Measurements from ENCODE around the gene ADGRG3.

Gene ADGRG3

DNA sequence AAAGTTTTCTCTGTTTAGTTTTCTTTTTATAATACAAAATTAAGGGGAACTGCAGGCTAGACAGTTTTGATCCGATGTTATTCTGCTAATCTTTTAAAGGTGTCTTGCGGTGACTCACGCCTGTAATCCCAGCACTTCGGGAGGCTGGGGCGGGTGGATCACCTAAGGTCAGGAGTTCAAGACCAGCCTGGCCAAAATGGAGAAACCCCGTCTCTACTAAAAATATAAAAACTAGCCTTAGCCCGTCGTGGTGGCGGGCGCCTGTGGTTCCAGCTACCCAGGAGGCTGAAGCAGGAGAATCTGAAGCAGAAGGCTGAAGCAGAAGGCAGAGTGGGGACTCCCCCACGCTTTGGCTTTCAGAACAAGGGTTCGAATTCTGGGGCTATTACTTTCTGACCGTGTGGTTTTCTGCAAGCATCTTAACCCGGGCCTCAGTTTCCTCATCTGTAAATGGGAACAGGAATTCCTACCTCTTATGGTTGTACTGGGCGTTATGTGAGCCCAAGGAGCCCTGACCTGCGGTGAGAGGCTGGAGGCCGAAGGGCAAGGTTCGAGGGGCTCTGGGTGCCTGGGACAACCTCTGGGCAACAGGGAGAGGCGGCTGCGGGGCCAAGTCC lies 66.3 kb downstream of the ADGRG3 start:
- DNase-seq (ENCODE audit: insufficient read length) (no peak), FAIRE-seq (peak; percentile 42)
- no peak for TF ChIP-seq POLR2AphosphoS5 (IDR thresholded peaks at IDR 0.05; ENCODE audit: low read depth, low read length)
- no peak for TF ChIP-seq TAF1 (IDR thresholded peaks at IDR 0.05; ENCODE audit: borderline replicate concordance, low read depth, low read length)
- TF ChIP-seq POLR2A (IDR thresholded peaks at IDR 0.05; ENCODE audit: low read depth, low read length), result no peak

DNA sequence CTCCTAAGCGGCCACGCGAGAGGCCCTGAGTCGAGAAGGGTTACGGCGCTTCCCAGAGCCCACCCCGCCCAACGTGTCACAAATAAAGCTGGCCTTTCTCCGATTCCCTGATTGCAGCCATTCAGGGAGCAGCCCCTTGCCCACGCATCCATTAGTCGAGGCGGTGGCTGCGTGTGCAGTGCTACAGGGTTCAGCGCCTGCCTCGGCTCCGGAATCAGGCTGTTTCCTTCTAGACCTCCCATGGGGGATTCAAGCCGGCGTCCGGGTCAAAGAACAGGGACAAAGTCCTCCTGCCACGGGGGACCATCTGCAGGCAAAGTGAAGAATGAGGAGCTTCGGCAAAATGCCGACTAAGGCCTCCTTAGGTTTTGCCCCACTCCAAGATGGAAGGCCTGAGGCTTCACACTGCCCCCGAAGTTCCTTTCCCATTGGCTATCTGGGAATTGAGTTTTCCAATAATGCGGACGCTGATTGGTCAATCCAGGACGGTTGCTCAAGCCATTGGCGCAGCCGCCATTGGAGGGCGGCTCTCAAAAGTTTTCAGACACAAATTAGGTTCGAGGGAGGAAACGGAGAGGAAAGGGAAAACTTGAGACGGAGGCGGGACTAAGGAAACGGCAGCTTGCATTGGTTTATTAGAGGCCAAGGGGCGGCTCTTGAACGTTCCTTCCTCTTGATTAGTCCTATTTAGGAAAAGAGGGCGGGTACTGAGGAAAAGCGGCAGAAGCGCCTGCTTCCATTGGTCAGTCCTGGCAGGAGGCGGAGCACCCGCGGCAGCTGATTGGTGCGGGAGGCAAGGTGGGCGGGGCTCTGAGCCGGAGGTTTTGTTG lies 67.0 kb downstream of the ADGRG3 start:
- TF ChIP-seq TAF1 (IDR thresholded peaks at IDR 0.05; ENCODE audit: borderline replicate concordance, low read depth, low read length), result peak; percentile 65
- TF ChIP-seq POLR2AphosphoS5 (IDR thresholded peaks at IDR 0.05; ENCODE audit: low read depth, low read length), result peak; percentile 76
- TF ChIP-seq POLR2A (IDR thresholded peaks at IDR 0.05; ENCODE audit: low read depth, low read length), result peak; percentile 67
- peak; percentile 100 for FAIRE-seq
- DNase-seq (ENCODE audit: insufficient read length), result peak; percentile 97

DNA sequence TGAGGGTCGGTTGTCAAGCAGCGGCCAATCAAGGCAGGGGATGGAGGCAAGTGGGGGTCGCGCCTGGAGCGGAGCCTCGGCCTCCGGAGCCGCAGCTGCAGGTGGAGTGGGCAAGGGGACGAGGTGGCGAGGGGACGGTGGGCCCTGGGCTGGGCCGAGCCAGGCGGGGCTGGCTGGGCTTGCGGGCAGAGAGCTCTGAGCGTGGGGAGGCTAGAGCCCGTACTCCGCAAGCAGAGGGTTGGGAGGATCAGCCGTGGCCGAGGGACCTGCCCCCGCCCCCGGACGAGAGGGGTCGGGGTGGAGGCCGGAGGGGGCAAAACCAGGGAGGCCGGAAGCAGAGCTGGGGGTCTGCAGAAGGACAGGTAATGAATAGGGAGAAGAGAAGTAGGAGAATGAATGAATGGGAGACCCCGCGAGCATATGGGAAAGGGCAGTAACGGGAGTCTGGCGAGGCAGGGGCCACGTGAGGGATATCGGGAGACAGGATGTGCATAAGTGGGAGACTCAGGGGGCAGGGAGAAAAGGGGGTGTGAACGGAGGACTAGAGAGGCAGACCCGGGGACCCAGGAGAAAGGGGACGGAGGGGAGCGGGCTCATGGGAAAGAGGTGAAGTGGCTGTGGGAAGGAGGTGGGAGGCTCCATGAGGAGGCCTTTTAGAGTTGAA lies 67.8 kb downstream of the ADGRG3 start, which contains the start of gene KATNB1:
KATNB1 (plus strand) TSS at position 16 of the 664 bp plus-strand sequence. CDS start 1,474 bp downstream, outside the sequence.
- FAIRE-seq (no peak), DNase-seq (ENCODE audit: insufficient read length) (no peak)
- TF ChIP-seq POLR2AphosphoS5 (IDR thresholded peaks at IDR 0.05; ENCODE audit: low read depth, low read length) (no peak), POLR2A (IDR thresholded peaks at IDR 0.05; ENCODE audit: low read depth, low read length) (no peak), TAF1 (IDR thresholded peaks at IDR 0.05; ENCODE audit: borderline replicate concordance, low read depth, low read length) (no peak)

DNA sequence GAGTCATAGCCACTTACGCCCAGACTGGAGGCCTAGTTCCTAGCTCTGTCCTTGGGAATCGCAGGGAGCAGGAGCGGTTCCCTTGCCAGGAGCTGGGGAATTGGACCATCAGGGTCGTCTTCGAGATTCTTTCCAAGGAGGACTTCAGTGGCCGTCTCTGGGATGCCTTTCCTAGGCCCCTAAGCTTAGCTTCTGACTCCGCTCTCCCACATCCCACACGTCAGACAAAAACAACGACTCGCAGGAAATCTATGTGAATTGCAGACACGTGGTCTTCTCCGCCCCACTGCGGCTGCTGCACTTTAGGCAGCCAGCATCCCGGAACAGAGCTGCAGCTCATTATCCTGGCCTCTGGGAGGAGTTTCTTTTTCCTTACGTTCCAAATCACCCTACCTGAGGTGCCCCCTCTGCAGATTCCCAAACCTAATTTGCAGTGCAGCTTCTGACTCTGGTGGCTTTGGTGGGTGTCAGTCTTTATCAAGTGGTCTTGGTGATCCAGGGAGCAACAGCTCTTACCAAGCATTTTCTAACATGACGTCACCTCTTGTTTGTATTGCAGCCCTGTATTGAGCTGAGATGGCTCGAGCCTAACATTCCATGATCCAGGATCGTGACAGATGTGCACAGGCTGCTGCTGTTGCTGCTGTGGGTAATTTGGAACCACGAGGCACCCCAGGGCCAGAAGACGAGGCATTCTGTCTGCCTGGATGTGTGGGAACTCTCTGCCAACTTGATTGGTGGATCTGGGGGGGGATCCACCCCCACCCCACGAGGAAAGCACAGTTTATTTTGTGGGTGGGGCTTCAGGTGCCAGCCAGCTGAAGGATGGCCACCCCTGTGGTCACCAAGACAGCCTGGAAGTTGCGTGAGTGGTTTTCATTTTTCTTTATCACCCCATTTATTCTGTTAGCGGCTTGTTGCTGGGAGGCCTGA lies 68.6 kb downstream of the ADGRG3 start:
- peak; percentile 70 for FAIRE-seq
- no peak for DNase-seq (ENCODE audit: insufficient read length)
- TF ChIP-seq POLR2AphosphoS5 (IDR thresholded peaks at IDR 0.05; ENCODE audit: low read depth, low read length) (no peak), POLR2A (IDR thresholded peaks at IDR 0.05; ENCODE audit: low read depth, low read length) (no peak), TAF1 (IDR thresholded peaks at IDR 0.05; ENCODE audit: borderline replicate concordance, low read depth, low read length) (no peak)

DNA sequence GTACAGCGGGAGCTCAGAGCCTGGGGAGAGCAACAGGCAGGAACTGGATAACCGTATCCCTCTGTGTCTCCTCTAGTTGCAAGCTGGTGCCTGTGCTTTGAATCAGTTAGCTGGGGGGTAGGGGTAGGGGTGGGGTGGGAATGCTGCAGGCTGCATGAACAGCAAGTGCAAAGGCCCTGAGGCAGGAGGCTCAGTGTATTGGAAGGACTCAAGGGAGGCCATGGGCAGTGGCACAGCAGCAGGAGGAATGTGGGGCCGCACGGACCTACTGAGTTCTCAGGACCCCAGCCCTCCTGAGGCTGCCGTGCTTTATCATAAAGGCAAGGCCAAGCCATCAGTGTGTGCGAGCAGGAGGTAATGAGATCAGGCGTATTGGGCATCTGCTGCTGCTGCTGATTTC lies 70.7 kb downstream of the ADGRG3 start:
- FAIRE-seq (no peak), DNase-seq (ENCODE audit: insufficient read length) (no peak)
- TF ChIP-seq POLR2A (IDR thresholded peaks at IDR 0.05; ENCODE audit: low read depth, low read length) (no peak), POLR2AphosphoS5 (IDR thresholded peaks at IDR 0.05; ENCODE audit: low read depth, low read length) (no peak), TAF1 (IDR thresholded peaks at IDR 0.05; ENCODE audit: borderline replicate concordance, low read depth, low read length) (no peak)

All from GM12892 (cell line).